ENCODE data around the gene RNF150.

RNF150 gene

GRCh38 chr4:140969296-140969695 lies 164.0 kb downstream of the RNF150 start:
- no peak for DNase-seq

- DNase-seq = no peak
These were observed 164.9 kb downstream of the RNF150 start for GRCh38 chr4:140968371-140968770.

DNA sequence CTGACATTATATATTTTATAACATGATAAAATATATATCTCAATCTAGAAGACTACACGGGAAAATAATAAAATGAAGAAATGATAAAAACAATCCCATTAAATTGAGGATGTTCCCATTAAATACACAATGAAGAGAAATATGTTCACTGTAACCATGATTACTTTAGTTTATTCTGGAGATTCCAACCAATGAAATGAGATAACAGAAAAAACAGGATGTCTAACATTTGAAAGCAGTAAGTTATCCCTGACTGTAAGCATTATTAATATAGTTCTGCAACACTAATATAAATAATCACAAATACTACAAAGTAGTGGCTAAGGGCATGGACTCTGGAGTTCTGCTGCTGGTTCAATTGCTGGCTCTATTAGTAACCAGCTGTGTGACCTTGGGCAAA lies 169.4 kb downstream of the RNF150 start:
- DNase-seq = no peak

DNA sequence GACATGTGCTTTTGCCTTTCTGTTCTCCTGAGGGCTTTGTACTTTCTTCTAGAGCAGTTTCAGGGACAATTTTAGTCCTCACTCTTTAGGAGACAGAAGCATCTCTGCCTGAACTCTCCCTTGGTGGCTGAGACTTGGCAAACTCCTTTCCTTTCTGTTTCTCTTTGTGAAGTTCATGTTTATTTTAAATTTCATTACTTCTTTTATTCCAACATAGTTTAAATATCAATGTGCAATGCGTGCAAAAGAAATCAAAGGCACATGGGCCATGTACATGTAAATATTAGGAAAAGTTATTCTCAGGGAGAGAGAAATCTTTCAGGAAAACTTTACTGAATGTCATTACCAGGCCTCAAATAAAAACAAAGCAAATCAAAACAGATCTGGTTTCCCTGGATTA lies 177.6 kb downstream of the RNF150 start:
- no peak for DNase-seq

- DNase-seq = no peak
These were observed 180.6 kb downstream of the RNF150 start for GRCh38 chr4:140952717-140953116.

DNA sequence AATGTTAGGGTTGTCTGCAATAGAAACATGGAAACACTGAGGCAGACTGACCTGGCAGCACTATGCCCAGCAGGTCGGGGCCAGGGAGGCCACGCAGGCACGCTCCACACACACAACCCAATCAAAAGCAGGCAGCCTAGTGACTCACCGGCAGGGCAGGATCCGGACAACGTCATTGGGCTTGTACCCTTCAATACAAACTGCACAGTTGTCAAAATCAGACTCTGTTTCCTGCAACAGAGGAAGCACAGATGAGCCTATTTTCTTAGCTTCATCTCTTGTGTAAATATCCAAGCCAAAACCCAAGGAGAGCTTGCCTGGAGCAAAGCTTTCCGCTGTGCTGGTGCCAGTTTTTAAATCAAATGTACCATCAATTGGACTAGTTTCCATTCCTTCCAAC lies 185.8 kb downstream of the RNF150 start:
- no peak for DNase-seq

DNA sequence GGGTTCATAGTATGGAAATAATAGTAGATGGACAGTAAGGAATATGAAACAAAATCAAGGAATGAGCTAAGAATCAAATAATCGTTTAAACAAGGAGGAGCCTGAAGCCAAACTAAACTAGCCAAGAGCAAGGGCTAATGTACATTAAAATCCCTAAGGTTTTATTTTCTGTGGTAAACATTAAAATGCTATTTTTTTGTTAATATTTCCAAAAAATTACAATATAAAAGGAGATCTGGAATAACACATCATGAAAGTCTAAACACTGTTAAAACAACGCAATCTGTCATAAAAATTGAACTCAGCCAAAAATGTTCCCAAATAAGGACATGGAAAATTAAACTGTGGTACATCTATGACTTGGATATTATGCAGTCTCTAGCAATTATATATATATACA lies 188.2 kb downstream of the RNF150 start:
- no peak for DNase-seq

DNA sequence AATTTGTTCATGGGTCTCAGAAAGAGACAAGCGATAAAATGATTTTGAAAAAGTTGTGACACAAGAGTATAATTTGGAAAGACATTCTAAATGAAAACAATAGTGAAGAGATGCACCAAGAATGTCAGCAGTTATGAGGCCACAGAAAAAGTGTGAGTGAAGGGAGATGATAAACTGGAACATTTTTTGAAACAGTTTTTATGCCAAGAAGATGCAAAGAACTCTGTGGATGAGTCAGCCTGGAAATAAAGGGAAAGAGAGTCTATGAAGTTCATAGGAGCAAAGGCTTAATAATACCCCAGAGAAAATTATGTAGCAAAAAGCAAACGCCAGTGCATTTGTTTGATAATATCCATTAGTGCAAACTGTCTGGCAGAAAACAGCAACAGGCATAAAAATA lies 188.7 kb downstream of the RNF150 start:
- no peak for DNase-seq

GRCh38 chr4:140944199-140944515 lies 189.1 kb downstream of the RNF150 start:
- no peak for DNase-seq

DNA sequence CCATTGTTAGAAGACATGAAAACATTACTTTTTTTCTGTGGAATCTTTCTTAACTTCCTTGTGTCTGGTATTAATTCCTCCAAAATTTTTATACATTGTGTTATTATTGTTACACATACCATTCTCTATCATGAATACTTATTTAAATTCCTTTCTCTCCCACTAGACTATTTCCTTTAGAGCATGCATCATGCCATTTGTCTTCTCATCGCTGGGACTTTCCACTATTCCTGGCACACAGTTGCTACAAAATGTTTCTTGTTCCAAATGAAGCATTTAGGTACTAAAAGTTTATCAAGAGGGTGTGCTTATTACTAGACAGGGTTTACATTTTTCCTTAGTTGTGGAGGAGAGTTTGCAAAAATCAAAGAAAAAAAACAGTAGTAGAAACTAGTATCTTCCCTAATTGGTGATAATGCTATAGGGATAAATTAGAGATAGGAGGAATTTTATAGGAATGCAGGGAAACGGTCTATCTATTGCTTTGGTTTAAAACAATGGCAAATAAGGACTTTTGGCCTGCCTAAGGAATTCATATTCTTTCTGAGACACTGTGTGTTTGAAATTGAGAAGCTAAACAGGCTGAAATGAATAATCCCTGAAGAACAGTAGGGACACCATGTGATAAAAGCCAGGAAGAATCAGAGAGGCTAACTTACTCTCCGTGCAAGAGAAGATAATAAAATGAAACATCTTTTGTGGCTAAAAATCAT lies 189.6 kb downstream of the RNF150 start:
- DNase-seq = no peak

- no peak for DNase-seq
These were observed 192.7 kb downstream of the RNF150 start for GRCh38 chr4:140940589-140940988.

GRCh38 chr4:140937866-140938265 lies 195.4 kb downstream of the RNF150 start:
- no peak for DNase-seq

- no peak for DNase-seq
These were observed 198.0 kb downstream of the RNF150 start for GRCh38 chr4:140935254-140935653.

DNA sequence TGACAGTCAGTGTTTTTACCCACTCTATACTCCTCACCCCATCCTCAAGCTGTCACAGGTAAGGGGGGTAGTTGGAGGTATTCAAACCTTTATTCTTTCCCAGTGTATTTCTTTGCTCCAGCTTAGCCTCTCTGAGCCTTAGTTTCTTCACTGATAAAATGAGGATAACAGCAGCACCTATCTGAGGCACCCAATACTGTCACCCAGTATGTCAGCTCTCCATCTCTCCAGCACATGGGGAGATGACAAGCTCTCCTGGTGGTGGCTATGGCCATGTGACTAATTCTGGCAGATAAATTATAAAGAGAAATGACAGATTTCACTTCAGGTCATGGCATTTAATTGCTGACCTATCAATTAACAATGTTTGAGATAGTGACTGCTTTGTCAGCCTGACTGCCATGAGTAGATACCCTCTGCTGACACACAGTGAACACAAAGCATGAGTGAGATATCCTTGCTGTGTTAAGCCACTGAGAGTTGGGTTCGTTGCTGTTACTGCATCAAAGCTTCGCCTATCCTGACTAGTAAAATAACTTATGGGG lies 200.7 kb downstream of the RNF150 start:
- no peak for DNase-seq

- DNase-seq = no peak
These were observed 201.4 kb downstream of the RNF150 start for GRCh38 chr4:140931911-140932310.

DNA sequence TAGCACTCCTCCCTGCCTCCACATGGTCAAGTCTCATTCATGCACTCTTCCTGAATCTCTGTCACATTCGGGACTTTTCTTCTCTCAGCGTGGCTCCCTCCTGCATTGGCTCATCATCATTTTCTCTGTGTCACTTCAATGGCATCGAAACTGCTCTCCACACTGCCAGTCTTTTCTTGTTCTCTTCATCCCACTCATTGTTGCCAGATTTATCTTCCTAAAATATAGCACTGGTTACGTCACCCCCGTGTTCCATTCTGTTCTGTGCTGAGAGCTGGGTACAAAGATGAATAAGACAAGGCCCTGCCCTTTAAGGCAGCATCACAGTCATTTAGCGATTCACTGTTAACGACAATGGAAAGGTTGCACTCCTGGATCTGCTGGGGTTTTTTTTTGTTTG lies 202.7 kb downstream of the RNF150 start:
- DNase-seq = no peak

GRCh38 chr4:140930011-140930410 lies 203.3 kb downstream of the RNF150 start:
- no peak for DNase-seq

DNA sequence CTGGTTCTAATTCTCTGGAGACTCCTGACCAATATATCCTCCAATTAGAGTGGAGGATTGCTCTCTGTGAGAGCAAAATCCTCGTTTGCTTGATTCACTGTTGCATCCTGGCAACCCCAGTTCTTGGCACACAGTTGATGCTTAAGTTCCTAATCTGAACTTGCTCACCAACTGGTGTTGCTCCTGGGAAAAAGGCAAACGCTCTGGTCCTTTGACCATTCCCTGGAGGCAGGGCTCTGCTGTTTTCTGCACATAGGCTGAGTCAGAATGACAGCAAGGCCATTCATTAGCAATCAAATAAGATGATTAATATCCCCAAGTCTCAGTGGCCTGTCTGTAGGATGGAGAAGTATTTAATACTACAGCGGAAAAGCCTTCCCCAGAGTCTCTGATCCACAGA lies 204.4 kb downstream of the RNF150 start:
- DNase-seq = no peak

DNA sequence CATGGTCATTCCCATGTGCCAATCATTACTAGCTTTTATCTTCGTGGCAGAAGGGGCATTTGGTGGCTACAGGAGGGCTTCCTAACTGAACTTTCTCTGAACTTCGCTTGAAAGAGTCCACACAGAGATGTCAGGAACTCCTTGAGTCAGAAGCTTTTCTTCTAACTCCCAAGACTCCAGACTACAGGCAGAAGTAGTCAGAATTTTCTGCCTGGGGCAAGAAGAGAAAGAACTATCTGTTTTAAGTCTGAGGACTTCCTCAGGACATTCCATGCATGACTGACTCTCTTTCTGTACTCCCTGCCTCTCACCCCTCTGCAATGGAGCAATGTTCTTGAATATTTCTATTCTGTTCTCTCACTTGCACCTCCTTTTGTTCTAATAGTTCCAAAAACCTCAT lies 206.6 kb downstream of the RNF150 start:
- no peak for DNase-seq

GRCh38 chr4:140925417-140925816 lies 207.9 kb downstream of the RNF150 start:
- no peak for DNase-seq

DNA sequence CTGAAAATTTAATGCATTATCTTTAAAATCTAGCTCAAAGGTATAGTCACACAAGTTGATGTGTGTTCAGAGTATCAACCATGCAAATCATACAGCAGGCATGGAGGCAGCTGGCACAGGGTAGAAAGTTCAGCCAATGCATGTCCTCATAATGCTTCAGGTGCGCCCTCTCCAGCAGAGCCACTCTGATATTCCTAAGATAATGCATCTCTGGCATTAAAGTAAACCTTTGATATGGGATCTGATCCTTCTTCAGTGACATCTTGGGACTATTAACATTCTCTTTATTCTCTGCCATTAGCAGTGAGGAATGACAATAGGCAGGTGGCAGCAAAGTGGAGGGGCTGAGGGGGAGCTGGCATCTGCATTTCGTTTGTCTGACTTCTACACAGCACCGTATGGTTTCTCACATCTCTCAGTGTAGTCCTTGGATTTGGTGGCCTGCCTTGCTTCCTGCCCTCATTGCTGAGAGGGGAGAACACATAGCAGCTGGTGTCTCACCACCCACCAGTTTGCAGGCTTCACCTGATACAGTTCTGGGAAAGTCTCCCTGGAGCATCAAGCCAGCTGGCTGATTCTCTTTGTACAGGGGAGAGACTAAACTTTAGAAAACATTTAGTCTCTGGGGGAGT lies 208.4 kb downstream of the RNF150 start:
- DNase-seq = no peak

DNA sequence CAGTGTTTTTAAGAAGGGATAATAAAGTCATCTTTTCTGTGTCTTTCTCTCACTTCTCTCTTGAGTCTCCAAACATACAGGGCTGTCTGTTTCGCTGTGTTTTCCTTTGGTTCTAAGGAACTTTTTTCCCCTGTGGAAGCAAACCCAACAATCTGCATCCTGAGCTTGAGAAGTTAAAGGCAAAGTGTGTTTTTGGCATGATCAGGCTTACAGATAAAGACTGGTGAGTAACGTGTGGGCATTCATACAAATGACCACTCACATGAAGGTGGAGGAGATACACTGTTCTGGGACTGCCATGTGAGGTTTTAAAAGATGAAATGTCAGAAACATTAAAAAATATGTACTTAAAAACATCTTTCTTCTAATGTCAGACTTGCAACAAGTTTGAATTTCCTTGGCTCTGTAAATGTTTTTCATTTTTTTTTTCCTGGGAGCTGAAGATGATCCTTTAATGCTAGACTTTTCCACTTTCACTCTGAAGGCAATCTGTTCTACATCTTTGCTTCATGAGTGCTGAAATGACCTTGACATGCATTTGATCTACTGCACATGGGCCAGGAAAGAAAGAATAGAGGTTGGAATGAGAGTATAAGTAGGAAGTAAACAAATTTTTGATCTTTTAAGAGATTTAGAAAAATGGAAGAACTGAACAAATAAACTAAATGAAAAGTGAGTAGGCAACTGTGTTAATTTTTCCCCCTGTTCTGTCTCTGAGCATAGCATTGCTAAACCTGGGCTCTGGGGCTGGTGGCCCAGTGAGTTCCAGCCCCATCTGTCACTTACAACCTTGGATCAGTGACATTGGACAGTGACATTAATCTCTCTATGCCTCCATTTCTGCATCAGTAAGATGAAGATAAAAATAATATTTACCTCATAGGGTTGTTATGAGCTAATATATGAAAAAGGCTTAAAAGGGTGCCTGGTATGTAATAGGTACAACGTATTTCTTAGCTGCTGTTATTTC lies 226.0 kb downstream of the RNF150 start:
- DNase-seq = no peak

GRCh38 chr4:140904904-140905303 lies 228.4 kb downstream of the RNF150 start:
- no peak for DNase-seq

Measured in T-helper 1 cell (primary cell).